Activated CD4-positive, alpha-beta T cell treated with anti-CD3 and anti-CD28 coated beads, Interleukin-2, Interleukin-6, amounts not matched to agents 100 ng/mL and 50 ng/mL, durations not matched to agents 16 hours and 8 hours (primary cell): ENCODE measurements around the gene BPIFA2.

Source experiments
- DNase-seq: peaks from one replicate; pipeline ENCODE4 v3.0.0-alpha.2; 2020

The BPIFA2 gene

GRCh38 chr20:33203444-33203843, 35.5 kb downstream of the BPIFA2 start:
- DNase-seq: no peak

GRCh38 chr20:33209789-33210188, 41.8 kb downstream of the BPIFA2 start:
- peak; percentile 54 for DNase-seq

DNA sequence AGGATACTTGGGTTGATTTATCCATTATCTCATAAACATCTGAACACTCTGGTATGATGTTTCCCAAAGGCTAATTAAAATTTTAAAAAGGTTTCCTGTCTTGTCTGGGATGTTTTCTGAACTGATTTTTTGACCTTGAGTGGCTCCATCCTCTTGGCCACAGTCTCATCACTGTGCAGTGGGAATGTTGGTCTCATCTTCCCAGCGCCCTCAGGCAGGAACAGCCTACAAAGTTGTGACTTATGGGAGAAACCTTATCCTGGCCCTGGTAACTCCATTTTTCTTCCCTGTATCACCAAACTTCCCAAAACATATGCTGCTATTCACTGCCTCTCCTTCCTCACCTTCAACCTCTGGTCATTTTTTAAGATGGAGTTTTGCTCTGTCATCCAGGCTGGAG, 42.4 kb downstream of the BPIFA2 start:
- no peak for DNase-seq

DNA sequence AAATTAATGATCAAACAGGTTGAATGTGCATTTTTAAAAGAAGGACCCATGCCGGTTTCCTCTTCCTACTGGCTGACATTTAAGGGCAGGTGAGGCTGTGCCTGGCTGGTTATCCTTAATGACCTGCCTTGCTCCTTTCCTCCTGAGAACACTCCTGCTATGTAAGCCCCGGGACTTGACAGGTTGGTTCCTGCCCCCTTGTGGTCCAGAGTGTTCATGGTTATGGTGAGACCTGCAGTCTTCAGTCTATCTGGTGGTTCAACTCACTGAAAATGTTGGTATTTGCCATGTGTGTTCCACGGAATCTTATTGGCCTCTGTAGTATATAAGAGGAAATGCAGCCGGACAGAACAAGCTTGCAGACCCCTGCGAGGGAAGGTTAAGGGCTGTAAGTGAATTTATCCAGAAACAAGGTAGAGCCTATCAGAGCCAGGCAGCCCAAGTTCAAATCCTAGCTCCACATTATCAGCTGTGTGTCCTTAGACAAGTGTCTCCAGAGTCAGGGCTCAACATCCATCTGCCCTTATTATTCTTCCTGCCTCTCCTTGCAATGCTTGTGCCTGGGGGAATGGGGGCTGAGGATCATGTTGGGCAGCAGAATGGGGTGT, 44.0 kb downstream of the BPIFA2 start:
- peak; percentile 35 for DNase-seq

DNA sequence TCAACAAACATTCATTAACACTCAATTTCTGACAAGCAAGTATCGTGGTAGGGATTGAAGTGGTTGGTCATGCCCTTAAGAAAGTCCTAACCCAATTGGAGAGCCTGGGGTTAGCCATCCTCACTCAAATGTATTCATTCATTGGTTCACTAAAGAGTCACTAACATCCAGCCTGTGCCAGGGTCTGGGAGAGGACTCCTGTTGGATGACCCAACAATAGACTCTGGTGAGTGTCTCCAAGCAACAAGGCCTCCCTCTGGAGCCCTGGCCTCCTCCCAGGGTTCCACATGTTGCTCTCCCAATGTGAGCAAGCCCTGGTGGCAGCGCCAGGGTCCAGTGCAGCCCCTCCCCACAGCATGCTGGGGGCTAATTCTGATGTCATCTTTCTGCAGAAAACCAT, 49.1 kb downstream of the BPIFA2 start, which contains the start of gene BPIFA3:
BPIFA3 (plus strand) TSS at position 301 of the 400 bp plus-strand sequence. CDS start 185 bp downstream, outside the sequence.
- DNase-seq: no peak

GRCh38 chr20:33224399-33224798, 56.4 kb downstream of the BPIFA2 start:
- no peak for DNase-seq

DNA sequence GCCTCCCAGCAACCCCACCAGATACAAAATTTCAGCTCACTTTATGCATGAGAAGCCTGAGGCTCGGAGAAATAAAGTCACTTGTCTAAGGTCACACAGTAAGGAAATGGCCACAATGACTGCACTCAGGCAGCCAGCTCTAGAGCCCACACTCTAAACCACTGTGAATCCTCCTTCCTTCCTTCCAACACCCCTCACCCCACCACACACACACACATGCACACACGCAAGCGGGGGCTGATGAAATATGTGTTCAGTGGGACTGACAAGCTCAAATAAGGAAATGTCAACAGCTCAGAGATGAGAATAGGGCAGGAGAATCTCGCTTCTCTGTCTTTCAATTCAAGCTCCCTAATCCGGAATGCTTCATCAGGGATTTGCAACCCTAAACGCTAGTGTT, 61.9 kb downstream of the BPIFA2 start:
- peak; percentile 4 for DNase-seq
